Stimulated activated CD8-positive, alpha-beta memory T cell treated with anti-CD3 and anti-CD28 coated beads, Interleukin-4, amount 100 ng/mL, for 48 hours (primary cell): ENCODE data around the gene ADCY3.

Experiments
- DNase-seq: peaks from one replicate; pipeline ENCODE4 v3.0.0-alpha.2; 2020

Gene ADCY3

GRCh38 chr2:24872344-24873115, 47.5 kb downstream of the ADCY3 start:
- DNase-seq = no peak

GRCh38 chr2:24871852-24872333, 48.1 kb downstream of the ADCY3 start:
- DNase-seq = no peak

DNA sequence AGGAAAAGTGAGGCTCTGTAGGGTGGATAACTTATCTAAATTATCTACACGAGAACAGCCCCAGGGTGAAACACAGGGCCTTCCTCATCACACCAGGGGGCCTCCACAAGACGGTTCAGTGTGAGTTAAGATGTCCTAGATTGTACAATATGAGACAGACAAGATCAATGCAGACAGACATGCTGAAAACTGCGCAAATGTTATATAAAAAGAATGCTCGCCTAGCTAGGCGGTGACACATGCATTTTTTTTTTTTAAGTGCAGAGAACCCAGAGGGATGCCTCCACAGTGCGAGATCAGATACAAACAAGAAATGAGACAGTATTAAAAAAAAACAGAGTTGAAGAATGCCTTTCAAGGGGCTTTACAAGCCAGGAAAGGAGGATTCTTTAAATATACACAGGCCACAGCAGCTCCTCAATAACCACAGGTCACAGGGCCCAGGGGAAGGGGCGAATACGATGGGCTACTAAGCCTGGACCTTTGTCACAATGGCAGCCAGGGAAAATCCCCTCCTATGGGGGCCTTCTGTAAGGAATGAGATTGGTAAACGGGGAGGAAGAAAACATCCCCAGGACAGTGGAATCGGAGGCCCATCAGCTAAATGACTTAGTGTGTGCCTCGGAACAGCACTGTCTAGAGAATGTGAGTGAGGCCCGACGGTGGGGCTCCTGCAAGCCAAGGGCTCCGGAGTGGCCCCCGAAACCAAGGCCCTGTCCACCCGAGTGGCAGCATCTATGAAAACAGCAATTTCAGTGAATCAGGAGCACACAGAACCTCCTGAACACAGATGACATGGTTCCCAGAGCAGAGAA, 48.9 kb downstream of the ADCY3 start:
- DNase-seq = no peak

DNA sequence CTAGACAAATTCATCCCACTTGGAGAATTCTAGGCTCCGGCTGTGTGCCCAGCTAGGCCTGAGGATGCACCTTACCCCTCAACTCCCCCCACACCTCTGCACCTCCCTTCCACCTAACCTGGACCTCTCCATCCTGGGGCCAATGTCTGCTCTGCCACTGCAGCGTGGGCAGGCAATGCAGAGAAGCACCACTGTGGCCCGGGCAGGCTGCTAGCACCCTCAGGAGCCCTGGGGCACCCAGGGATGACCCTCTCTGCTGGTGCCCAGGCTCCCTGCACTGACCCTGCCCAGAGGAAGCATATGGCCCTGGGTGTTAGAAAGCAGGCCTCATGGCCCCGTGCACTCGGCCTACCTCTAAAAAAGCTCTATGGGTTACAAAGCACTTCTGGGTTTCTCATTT, 49.6 kb downstream of the ADCY3 start:
- DNase-seq = no peak

DNA sequence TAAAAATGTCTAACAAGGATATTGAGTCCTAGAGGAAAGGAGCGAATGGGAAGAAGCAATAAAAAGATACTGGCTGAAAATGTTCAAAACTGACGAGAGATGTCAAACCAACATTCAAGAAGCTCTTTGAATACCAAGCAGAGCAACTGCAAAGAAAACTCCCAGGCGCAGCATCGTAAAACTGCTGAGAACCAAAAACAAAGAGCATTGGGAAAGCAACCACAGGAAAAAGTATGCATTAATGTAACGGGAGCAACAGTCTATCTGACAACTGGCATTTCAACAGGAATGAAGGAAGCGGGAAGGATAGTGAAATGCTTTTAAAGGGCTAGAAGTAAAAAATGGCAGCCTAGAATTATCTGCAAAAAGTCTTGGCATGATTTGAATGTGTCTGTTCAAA, 53.1 kb downstream of the ADCY3 start:
- no peak for DNase-seq

GRCh38 chr2:24863641-24864040, 56.4 kb downstream of the ADCY3 start:
- DNase-seq = no peak

GRCh38 chr2:24861500-24861899, 58.5 kb downstream of the ADCY3 start:
- no peak for DNase-seq

DNA sequence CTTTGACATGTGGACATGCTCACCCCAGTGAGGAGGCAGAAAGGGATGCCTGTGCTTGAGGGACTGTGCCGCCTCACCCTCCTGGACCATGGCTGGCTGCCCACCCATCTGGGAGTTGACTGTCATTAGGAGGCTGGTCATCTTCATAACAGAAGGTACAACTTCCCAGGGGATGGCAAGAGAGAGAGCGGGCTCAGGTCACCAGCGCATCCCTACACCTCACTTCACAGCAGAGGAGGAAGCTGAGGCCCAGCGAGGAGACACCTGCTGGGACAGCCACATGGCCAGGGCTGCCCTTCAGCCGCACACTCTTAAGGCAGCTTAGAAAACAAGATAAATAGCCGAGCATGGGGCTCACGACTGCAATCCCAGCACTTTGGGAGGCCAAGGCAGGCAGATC, 59.4 kb downstream of the ADCY3 start:
- no peak for DNase-seq

DNA sequence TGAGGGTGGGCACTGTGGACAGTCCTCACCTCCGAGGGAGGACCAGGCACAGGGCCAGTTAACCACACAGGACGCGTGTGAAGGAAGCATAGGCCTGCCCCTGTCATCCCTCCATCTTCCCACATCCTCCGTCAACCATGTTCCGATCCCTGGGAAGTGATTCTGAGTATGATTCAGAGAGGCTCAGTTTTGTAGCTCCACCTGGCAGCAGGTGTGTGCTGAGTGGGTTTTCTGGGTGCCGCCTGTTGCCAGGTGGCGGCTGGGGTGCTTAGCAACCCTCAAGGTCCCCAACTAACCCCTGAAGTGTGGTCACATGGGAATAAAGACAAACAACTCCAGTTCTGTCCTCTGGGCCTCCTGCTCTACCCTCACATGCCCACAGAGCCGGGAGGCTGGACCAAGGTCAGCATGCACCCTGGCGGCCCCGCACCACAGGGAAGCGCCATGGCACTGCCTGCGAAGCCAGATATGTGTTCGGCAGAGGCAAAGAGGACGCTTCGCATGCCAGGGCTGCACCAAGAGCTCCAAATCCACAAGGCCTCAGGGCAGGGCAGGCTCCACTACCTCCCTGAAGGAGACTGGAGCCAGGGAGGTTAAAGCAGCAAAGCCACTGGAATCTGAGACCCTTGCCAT, 60.0 kb downstream of the ADCY3 start:
- no peak for DNase-seq

GRCh38 chr2:24858996-24859395, 61.0 kb downstream of the ADCY3 start:
- DNase-seq = no peak

DNA sequence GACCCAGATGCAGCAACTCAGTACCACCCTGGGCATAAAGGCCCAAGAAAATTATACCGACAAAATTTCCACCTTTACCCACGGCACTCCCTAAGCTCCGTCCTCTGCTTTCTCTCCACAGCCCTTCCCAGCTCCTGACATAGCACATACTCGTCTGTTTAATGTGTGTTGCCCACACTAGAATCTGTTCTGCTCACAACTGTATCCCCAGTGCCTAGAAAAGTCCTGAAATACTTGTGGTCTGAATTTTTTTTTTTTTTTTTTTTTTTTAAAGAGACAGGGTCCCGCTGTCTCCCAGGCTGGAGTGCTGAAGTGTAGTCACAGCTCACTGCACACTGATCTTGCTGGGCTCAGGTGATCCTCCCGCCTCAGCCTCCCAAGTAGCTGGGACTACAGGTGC, 62.3 kb downstream of the ADCY3 start:
- DNase-seq = no peak

GRCh38 chr2:24856791-24857211, 63.2 kb downstream of the ADCY3 start:
- no peak for DNase-seq

GRCh38 chr2:24855726-24856125, 64.3 kb downstream of the ADCY3 start:
- no peak for DNase-seq

DNA sequence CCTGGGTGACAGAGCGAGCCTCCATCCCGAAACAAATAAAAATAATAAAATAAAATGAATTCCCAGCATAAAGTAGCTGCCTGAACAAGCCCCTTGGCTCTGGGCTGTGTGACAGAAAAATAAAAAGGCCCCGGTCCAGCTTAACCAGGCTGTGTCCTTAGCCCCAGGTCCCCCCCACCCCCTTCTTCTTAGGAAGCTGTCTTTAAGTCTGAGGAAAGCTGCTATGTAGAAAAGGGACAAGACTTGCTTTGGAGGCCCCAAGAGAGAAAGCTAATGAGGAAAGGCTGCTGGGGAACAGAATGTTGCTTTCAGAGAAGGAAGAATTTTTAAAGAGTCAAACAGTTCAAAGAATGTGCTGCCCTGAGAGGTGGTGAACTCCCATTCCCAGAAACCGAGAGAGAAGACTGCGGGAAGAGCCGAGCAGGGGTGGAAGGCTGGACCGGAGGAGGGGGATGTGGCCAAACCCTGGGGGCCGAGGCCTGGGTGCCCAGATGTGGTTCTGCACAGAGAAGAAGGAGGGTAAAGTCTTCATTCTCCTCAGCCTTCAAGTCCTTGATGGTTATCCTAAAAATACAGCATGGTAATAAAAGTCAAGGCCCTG, 64.9 kb downstream of the ADCY3 start:
- no peak for DNase-seq

DNA sequence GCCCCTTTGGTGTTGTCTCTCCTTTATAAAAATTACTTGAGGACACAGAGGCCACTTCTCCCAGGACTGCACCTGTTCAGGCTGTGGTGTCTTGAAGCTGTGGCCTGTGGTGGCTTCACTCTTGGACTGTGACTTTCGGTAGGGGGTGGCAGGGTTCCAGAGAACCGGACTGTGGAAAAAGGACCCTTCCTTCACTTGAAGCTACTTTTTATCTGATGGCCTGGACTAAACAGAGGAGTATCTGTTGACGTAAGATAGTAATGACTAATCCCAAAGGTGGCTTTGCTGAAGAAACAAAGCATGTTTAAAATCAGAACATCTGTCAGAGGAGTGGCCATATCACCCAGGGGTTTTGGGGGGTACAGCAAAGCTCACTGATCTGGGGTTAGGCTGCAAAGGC, 66.0 kb downstream of the ADCY3 start:
- DNase-seq = no peak

GRCh38 chr2:24853046-24853445, 67.0 kb downstream of the ADCY3 start:
- DNase-seq = no peak

DNA sequence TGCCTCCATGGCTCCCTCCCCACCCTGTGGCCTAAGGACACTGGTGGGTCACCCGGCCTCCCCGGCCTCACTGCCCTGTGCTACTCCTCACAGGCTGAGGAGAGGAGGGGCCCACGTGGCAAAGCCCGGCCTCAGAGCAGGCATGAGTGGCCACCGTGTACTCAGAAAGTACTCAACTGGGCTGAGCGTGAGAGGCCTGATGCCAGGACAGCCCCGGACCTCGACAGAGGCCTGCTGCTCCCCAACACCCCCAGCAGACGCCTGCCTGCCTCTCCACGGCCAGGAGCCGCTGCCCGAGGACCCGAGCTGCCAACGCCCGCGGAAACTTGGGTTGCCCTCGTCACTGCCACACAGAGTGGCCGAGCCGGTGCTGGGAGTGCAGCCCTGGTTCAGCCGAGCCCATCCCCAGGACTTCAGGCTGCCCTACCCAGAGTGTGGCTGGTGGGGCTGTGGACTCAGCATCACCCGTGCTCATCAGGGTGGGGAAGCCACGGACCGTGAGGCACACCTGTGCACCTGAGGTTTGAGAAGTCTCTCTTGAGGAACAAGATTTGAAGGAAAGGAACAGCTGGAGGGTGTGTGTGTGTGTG, 67.5 kb downstream of the ADCY3 start:
- DNase-seq = no peak

GRCh38 chr2:24852026-24852425, 68.0 kb downstream of the ADCY3 start:
- no peak for DNase-seq

DNA sequence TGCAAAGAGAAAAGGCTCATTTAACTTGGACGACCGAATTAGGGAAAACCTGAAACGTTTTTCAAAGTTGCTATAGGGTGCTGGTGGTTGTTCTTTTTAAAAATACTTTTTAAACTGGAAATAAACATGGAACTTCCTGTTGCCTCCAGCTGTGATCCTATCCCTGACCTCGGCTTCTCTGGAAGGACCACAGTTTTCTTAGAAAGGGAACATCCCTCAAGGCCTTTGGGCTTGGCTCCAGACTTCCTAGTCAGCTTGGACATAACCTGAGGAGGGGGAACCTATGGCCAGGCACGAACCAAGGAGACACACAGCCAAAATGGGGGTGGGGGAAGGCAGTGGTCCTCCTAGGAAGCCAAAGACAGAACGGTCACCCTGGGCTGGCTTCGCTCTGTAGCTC, 69.1 kb downstream of the ADCY3 start:
- DNase-seq = no peak

DNA sequence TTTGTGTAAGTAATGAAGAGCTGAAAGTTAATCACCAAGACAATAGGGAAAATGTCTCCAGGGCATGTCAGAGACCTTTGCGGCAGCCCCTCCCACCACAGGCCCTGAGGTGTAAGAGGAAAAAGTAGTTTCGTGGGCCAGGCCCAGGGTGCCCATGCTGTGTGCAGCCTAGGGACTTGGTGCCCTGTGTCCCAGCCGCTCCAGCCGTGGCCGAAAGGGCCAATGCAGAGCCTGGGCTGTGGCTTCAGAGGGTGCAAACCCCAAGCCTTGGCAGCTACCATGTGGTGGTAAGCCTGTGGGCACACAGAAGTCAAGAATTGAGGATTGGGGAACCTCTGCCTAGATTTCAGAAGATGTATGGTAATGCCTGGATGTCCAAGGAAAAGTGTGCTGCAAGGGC, 74.3 kb downstream of the ADCY3 start:
- DNase-seq = no peak

GRCh38 chr2:24844023-24844685, 75.9 kb downstream of the ADCY3 start:
- no peak for DNase-seq

DNA sequence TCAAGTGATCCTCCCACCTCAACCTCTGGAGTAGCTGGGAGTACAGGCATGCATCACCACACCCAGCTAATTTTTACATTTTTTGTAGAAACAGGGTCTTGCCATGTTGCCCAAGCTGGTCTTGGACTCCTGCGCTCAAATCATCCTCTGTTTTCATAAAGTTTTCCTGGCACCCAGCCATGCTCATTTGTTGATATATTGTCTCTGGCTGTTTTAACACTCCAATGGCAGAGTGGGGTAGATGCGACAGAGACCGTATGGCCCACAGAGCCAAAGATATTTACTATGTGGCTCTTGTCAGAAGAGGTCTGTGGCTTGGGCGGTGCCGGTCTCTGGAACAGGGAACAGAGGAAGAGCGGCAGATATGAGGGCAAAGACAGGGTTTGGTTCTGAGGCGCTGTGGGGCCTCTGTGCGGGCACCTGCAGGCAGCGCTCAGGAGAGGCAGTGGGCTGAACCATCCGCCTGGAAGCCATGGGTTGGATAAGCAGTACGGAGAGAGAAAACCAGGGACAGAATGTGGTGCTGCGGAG, 76.6 kb downstream of the ADCY3 start:
- no peak for DNase-seq
